Memory B cell (primary cell): ENCODE data around the gene ZBTB37.

Experiments
- ATAC-seq: fragments of 150-1000 bp; cut with Tn5 transposase; 2 replicates; pipeline ENCODE4 v1.10.0; 2021; ENCODE audit warnings: low read depth, mild to moderate bottlenecking, moderate library complexity
- DNase-seq, 2 donors: peaks; one replicate each; pipeline ENCODE4 v3.0.0; 2022; ENCODE audit warnings: low spot score in 2 of 2
- H3K27ac Mint-ChIP-seq: one replicate; pipeline ENCODE4 v1.8.0; 2022; ENCODE audit warnings: mild to moderate bottlenecking, moderate library complexity, mixed read lengths
- H3K27me3 Mint-ChIP-seq: one replicate; pipeline ENCODE4 v1.8.0; 2022; ENCODE audit warnings: mixed read lengths
- H3K36me3 Mint-ChIP-seq: one replicate; pipeline ENCODE4 v1.8.0; 2022; ENCODE audit warnings: mild to moderate bottlenecking, mixed read lengths
- H3K4me1 Mint-ChIP-seq: one replicate; pipeline ENCODE4 v1.8.0; 2022; ENCODE audit warnings: mixed read lengths
- H3K4me3 Mint-ChIP-seq: one replicate; pipeline ENCODE4 v1.8.0; 2022; ENCODE audit warnings: mild to moderate bottlenecking, moderate library complexity, mixed read lengths
- H3K9me3 Mint-ChIP-seq: one replicate; pipeline ENCODE4 v1.8.0; 2022; ENCODE audit warnings: mixed read lengths

The ZBTB37 gene

GRCh38 chr1:173948594-173948993 lies 80.4 kb downstream of the ZBTB37 start:
- DNase-seq (no peak), ATAC-seq (no peak)
- H3K27me3 Mint-ChIP-seq: no peaks in the 10 kb centered on the region
- H3K4me1 Mint-ChIP-seq: peaks cover 2% of the 10 kb centered on the region
- no peak overlapping the region for H3K4me3 Mint-ChIP-seq
- H3K9me3 Mint-ChIP-seq: no peaks in the 10 kb centered on the region
- peaks cover 20% of the 10 kb centered on the region for H3K36me3 Mint-ChIP-seq
- no peak overlapping the region for H3K27ac Mint-ChIP-seq
